K562 treated with DMSO at 1 percent for 12 hours (cell line): Measurements from ENCODE around the gene ZNF677. TPM values are rescaled to one million over a fixed set of nuclear protein-coding genes. Genes with fewer than 3 reads are reported as not detected.

ENCODE experiments used
- total RNA-seq: library from RNA; unstranded; fragments of 300-600 nt; gene quantifications from 2 replicates; pipeline ENCODE4 v1.2.3, GENCODE V29; 2022; ENCODE audit not compliant: insufficient read depth

The ZNF677 gene
- 0.24 and 2.3 TPM in 2 replicates for total RNA-seq

DNA sequence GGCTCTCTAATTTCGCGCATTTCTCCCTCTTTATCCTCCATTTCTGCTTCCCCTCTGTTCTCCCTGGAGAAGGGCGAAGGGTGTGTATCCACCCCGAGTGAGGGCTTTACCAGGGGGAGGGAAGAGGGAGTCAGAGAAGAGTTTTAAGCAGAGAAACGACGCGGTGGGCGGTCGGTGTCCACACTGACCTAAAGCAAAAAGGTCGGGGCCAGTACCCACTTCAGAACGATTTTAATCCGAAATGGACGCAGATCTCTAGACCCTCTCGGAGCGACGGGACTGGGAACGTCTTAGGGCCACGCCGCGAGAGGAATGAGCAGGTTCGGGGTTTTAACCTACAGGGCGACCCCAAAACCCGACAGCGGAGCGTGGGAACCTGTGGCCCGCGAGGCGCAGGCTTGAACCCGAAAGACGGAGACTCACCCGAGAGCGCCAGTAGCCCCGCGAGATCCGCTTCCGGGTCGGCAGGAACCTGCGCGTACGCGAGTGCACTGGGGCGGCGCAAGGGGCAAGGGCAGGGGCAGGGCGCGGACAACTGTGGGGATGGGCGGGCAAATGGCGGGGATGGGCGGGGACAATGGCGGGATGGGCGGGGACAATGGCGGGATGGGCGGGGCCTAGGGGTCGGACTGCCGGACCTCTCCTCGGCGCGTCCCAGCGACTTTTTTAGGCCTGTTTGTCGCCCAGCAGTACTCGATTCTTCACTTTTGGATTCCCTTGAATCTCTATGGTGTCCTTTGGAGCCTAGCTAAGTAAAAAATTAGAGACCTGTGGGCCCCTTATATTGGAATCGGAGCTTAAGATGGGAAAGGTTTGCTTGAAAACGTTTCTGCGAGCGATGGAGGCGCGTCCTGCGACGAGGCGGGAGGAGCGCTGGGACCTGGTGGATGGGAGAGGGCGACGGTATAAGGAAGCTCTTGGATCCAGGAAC, at the start of gene ZNF677:
Gene ZNF677 (minus strand): TSS at position 463 of the 931 bp plus-strand sequence. CDS start 3,323 bp downstream, outside the sequence.

DNA sequence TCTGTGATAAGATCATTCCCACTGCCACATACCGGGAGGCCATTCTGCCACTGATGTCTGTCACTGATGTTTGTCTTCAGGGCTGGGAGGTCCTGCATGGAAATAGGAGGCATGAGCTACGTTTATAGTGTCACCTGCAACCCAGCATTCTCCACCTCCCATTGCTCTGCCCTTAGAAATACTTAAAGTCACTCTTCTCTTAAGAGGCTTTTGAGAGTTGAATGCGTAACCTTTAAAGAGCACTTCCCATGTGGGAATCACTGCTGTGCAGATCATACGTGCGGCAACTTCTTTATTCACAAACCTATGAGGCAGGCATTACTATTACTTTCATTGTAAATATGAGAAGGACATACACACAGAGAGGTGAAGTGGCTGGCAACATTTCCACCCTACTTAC, 12.9 kb upstream of the ZNF677 start, which contains the start of gene VN1R4:
Gene VN1R4 (minus strand): TSS at position 101 of the 400 bp plus-strand sequence. CDS start 58 bp downstream, at position 43.

DNA sequence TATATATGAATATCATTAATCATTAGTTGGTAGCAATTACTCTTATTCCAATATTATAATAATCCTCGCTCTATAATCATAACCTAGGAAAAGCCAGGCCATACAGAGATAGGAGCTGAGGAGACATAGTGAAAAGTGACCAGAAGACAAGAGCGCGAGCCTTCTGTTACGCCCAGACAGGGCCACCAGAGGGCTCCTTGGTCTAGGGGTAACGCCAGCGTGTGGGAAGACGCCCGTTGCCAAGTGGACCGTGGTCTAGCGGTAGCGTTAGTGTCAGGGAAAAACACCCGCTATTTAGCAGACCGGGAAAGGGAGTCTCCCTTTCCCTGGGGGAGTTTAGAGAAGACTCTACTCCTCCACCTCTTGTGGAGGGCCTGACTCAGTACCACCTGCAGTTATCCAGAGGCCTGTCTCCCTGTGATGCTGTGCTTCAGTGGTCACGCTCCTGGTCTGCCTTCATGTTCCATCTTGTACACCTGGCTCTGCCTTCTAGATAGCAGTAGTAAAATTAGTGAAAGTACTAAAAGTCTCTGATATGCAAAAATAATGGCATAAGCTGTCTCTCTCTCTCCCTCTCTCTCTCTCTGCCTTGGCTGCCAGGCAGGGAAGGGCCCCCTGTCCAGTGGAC, 3.2 kb upstream of the ZNF677 start, which contains the start of gene VN1R2:
Gene VN1R2 (plus strand): TSS at position 578 of the 628 bp plus-strand sequence. CDS start 84 bp downstream, outside the sequence.

DNA sequence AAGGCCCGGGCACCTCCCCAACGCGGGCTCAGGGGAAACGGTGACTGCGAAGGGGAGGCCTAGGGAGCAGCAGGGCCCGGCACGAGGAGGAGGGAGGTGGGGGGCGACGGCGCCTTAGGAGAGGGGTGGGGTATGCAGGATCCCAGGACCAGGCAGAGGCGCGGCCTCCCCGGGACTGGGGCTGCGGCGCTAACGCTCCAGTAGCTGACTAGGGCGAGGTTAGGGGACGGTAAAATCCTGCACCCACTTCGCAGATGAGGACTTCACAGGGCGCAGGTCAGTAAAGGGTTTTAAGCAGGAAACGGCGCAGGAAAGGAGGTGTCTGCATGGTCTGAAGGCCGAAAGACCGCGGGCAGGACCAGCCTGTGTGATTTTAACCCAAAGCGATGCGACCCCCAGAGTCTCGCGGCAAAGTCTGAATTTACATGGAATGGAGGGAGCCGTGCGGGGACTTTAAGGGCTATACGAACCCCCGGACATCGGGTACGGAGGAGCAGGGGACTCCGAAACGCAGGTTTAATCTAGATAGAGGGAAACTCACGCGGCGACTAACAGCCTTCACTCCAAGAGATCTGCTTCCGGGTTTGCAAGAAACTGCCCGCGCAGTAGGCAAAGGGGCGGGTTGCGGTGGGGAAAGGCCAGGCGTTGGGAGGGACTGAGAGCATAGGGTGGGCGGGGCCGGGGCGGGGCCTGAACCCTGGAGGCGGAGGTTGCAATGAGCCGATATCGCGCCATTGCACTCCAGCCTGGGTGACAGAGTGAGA, 61.7 kb downstream of the ZNF677 start, which contains the start of gene ZNF665:
Gene ZNF665 (minus strand): TSS at position 588 of the 764 bp plus-strand sequence. CDS start 10,460 bp downstream, outside the sequence.

Other genes with a start within 250 kb of the ZNF677 start
- gene ERVV-1, start 241.0 kb downstream of the ZNF677 start, total RNA-seq, result not detected in 2 replicates
- 0.84 TPM in 1 of 2 replicates, not detected in the other for gene ERVV-2, start 210.1 kb downstream of the ZNF677 start, total RNA-seq
- gene ZNF160, start 151.5 kb downstream of the ZNF677 start, total RNA-seq, result 2.4 and 14.0 TPM in 2 replicates
- not detected in 2 replicates for gene ZNF415, start 122.0 kb downstream of the ZNF677 start, total RNA-seq
- gene ZNF347, start 95.8 kb downstream of the ZNF677 start, total RNA-seq, result 0.64 and 4.3 TPM in 2 replicates
- gene ZNF665, start 61.5 kb downstream of the ZNF677 start, total RNA-seq, result 1.4 and 5.0 TPM in 2 replicates
- gene VN1R2, start 3.4 kb upstream of the ZNF677 start, total RNA-seq, result not detected in 2 replicates
- not detected in 2 replicates for gene VN1R4, start 12.8 kb upstream of the ZNF677 start, total RNA-seq
- gene ZNF845, start 78.9 kb upstream of the ZNF677 start, total RNA-seq, result 1.1 and 4.4 TPM in 2 replicates
- gene ZNF525, start 110.8 kb upstream of the ZNF677 start, total RNA-seq, result 0.44 and 3.2 TPM in 2 replicates
- gene ZNF765, start 140.3 kb upstream of the ZNF677 start, total RNA-seq, result 3.6 and 6.8 TPM in 2 replicates
- gene ZNF761, start 177.1 kb upstream of the ZNF677 start, total RNA-seq, result 7.2 and 11.8 TPM in 2 replicates
- 1.3 and 3.0 TPM in 2 replicates for gene ZNF813, start 212.9 kb upstream of the ZNF677 start, total RNA-seq